ENCODE results near the gene IGFBP7.

DNA sequence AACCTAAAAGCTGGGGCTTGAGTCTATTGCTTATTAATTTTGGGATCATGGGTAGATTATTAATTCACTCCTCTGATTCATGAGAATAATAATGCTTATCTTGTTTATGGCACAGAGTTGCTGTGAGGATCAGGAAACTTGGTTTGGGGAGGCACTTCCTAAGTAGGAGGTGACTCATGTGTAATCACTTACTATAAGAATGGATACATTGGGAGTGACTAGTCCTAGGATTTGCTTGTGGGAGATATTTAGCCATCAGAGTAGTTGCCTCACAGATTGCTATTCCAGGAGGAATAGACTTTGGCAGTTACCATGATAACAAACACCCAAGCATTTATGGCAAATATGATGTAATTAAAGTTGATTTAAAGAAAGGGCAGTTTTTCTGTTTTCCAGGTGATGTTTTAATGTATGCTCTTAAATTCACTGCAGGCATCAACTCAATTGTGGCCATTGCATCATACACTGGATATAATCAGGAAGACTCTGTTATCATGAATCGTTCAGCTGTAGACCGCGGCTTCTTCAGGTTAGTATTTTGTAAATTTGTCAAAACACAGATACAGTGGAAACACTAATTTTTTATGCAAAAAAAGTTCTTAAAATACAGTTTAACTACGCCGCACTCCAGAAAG is 89.6 kb downstream of the IGFBP7 start:
- TF ChIP-seq CTCF (conservative IDR thresholded peaks at IDR 0.05 in 1 of 2, IDR thresholded peaks at IDR 0.05 in 1 of 2; ENCODE audit: low read depth in 1 of 2, low read length in 2 of 2) = no peak
- no peak for TF ChIP-seq EZH2 (IDR thresholded peaks at IDR 0.05; ENCODE audit: low read length, missing control alignments)
